HG03135 (cell line): Measurements from ENCODE around the gene IFT81.

Experiments
- ATAC-seq: cut with Tn5 transposase; IDR thresholded peaks from one replicate; pipeline ENCODE4 v1.9.1; 2021; ENCODE audit warnings: mild to moderate bottlenecking, moderate library complexity; ENCODE audit not compliant: unreplicated experiment

The IFT81 gene

DNA sequence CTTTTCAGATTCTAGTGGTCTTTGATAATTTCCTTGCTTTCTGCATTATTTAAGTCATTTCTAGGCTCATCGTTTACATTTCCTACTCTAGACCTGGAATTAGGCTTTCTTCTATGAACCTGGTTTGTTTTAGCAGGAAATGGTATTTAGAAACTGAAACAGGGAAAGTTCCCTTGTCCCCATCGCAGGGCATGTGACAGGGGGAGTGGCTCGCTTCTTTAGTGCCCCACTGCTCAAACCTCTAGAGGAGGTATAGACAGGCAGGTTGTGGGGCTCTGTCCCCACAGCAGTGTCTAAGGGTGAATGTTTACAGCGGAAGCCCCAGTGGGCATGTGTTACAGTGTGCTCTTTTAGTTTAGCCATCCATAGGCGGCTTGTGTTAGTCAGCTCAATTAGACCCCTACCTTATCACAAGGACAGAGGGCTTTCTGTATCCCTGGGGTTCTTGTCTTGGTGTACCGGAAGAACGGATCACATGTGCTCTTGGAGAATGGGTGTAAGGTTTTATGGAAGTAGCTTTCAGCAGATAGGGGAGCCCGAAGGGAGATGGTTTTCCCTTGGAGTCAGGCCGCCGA lies 25.0 kb downstream of the IFT81 start:
- no peak for ATAC-seq

- ATAC-seq, result no peak
Measured at GRCh38 chr12:110156766-110157165, 32.6 kb downstream of the IFT81 start.

DNA sequence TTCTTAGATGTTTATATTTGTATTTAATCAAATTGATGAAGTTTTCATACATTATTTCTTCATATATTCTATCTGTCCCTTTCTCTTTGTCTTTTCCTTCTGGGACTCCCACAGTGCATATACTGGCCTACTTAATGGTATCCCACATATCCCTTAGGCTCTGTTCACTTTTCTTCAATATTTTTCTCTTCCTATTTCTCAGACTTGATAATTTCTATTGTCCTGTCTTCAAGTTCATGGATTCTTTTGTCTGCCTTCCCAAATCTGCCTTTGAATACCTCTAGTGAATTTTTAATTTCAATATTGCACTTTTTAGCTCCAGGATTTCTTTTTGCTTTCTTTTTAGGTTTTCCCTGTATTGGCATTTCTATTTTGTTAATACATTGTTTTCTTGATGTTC lies 33.4 kb downstream of the IFT81 start:
- ATAC-seq, result no peak

DNA sequence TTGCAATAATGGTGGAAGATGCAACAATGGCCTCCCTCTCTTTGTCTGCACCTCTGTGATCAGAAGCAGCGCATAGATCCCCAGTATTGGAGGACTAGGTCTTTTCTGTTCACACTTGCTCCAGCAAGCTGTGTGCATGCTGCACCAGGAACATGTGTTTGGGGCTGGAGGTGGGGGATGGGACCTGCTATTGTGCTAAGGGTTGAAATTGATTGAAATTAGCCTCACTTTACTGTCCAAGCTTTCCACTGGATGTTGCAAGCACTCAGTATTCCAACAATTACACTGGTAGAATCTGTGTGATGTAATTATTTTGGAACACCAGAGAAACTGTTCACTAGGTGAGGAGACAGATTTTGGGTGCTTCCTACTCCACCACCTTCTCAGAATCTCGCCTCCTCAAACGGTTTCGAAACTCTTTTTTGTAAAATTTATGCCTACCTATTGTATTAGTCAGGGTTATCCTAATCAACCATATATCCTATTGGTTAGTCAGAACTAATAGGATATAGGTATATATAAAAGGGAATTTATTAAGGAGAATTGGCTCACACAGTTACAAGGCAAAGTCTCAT lies 35.6 kb downstream of the IFT81 start:
- no peak for ATAC-seq

- ATAC-seq, result peak; percentile 70
Measured at GRCh38 chr12:110165540-110166159, 41.5 kb downstream of the IFT81 start.

- no peak for ATAC-seq
Measured at GRCh38 chr12:110168732-110169455, 44.7 kb downstream of the IFT81 start.

DNA sequence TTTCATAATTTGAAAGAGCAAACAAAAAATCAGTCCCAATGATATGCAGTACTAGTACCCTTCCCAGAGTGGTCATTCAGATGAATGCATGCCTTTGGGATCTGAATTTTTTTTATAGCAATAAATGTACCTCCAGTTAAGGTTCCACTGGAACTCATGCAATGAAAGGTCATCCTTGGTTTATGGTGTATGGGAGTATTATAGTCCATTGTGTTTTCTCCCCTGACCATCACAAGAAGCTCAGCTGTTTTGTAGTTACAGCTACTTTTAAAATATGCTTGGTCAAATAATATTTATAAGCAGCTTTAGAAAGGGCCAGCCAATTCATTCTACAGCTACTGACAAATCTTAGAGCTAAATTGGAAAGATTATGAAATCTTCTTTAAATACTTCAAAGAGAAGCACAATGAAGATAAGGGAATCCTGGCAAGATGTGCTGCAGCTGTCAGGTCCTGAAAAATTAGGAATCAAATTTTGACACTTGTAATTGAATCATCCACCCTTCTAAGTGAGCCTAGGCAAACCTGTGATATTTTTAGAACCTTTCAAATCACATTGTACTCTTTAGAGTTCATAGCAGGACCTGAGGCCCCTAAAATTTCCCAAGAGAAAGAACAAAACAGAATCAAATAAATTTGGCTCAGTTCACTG lies 46.5 kb downstream of the IFT81 start:
- no peak for ATAC-seq

- no peak for ATAC-seq
Measured at GRCh38 chr12:110171186-110171538, 47.0 kb downstream of the IFT81 start.

DNA sequence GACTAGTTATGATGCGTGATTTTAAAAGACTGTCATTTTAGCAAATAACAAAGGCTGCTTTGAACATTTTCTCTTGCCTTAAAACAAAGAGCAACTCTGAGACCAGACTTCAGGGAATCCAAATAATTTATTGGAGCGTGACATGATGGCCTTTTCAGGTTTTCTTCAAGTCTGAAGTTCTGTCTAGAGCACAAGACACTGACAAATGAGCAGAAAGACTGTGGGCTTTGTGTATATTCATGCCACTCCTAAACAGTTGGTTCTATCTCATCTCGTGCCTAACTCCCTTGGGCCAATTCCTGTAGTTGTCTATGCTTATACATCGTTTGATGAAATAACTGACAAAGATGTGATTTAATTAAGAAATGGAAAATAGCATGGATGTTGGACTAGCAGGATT lies 47.5 kb downstream of the IFT81 start:
- no peak for ATAC-seq

GRCh38 chr12:110174373-110174996 lies 50.3 kb downstream of the IFT81 start:
- ATAC-seq, result no peak

DNA sequence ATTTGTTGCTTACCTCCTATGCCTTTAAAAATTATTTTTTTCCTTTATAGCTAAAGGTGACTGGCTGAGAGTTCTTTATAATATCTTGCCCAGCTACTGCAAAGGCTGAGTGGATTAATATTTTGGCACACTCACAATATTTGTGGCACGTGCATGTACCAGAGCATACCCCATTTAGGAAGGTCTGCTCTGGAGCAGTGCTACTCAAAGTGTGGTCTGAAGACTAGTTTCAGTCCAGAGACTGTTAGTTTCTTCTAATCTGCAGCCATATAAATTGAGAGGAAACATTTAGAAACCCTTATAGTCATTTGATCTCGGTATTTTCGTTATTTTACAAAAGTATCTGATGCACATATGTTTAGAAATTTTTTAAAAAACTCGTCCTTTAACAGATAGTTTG lies 51.0 kb downstream of the IFT81 start:
- ATAC-seq, result no peak

DNA sequence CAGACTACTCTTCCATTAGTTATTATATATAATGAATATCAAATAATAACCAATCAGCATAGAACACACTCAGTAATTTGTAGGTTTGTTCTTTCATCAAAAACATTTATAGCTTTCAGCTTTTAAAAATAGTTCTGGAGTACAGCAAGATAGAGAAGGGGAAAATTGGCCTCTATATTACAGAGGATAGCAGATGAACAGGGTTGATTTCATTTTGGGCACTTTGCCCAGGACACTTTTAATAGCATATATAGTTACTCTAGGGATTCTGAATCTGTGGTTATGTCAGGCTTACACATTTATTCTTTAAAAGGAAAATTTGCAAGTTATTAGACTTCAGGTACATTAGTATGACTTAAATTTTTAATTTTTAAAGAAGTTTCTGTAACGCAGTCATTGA lies 52.6 kb downstream of the IFT81 start:
- no peak for ATAC-seq

GRCh38 chr12:110179291-110179690 lies 55.1 kb downstream of the IFT81 start:
- ATAC-seq, result no peak

DNA sequence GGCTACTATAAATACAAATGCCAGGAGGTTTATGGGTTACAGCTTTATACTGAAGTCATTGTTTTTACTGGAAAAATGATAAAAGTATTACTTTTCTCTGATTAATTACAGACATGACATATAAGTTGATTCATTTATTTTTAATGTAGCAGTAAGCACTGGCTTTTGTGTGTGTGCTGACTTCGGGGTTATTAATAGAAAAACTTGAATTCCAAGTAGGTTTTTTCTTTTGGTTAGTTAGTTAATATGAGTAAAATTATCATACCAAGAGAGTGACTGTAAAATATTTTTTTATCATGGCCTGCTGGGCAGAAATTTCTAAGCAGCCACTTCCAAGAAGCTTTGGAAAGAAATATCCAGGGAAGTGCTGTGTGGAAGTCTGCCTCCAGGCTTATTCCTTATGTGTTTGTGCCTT lies 56.4 kb downstream of the IFT81 start:
- no peak for ATAC-seq

- no peak for ATAC-seq
Measured at GRCh38 chr12:110182281-110182680, 58.1 kb downstream of the IFT81 start.

DNA sequence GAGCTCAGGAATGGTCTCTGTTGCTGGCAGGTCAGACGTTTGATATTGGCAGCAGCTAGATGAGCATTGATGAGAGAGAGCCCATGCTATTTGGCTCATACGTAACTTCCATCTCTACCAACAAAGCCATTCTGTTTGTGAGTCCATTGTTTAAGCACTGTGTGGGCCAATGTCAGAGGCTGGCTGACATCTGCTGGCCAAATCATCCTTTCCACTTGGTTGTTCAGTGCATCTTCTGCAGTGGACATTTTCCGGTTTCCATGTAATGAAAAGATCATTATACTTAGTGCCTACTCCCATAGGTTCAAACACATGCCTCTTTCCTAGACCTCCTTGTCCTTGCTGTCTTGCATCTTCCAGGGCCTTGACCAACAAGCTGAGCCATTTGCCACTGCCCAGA lies 59.2 kb downstream of the IFT81 start:
- no peak for ATAC-seq

DNA sequence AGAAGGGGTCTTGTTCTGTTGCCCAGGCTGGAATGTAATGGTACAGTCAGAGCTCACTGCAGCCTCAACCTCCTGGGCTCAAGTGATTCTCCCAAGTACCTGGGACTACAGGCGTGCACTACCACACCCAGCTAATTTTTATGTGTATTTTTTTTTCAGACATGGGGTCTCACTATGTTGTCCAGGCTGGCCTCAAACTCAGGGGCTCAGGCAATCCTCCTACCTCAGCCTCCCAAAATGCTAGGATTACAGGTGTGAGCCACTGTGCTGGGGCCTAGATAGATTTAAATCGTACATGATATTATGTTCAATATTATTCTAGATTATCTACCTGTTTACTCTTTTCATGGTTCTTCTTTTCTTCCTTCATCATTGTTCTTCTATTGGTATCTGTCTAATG lies 61.5 kb downstream of the IFT81 start:
- no peak for ATAC-seq

GRCh38 chr12:110186059-110186458 lies 61.9 kb downstream of the IFT81 start:
- ATAC-seq, result no peak

DNA sequence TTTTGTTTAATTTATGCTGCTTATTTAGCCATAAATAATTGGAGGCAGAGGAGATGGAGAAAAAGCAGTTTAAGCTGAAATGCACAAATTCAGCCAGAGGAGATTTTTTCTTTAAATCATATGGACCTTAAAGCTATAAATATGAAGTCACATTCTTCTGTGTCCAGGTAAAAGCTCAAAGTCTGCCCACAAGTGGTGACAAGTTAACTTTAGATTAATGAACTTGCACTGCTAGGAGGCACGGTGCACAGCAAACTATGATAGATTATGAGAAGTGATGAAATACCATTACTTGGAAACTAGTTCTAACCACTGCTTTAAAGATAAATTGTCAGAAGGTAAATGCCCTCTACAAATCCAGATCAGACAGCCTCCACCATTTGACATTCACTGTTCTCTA lies 69.0 kb downstream of the IFT81 start:
- ATAC-seq, result no peak

DNA sequence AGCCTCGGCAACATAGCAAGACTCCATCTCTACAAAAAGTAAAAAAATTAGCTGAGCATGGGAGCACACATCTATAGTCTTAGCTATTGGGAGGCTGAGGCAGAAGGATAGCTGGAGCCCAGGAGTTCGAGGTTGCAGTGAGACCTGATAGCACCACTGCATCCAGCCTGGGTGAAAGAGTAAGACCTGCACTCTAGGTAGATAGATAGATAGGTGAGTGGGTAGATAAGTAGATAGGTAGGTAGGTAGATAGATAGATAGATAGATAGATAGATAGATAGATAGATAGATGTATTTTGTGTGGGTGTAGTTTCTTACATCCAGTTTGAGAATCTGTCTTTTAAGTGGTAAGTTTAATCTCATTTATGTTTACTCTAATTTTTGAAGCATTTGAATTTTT lies 72.8 kb downstream of the IFT81 start:
- no peak for ATAC-seq

DNA sequence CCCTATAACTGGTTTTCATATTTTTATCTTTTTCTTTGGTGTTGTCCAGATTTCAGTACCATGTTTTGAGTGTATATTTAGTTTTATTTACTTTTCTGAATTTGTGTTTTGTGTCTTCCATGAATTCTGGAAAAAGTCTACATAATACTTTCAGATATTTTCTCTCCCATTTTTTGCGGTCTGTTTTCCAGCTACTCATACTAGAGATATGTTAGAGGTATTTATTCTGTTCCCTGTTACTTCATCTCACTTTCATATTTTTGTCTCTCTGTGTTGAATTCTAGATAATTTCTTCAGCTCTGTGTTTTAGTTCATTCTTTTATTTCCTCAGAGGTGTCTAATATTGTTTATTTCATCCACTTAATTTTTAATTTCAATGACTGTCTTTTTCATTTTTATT lies 74.2 kb downstream of the IFT81 start:
- no peak for ATAC-seq
